ENCODE data around the gene UTP15. TPM values are rescaled to one million over a fixed set of nuclear protein-coding genes. Genes with fewer than 3 reads are reported as not detected.

The UTP15 gene
- total RNA-seq, 4 donors from 2014 or later: 8.3 to 26.9 (median 15.4) TPM

DNA sequence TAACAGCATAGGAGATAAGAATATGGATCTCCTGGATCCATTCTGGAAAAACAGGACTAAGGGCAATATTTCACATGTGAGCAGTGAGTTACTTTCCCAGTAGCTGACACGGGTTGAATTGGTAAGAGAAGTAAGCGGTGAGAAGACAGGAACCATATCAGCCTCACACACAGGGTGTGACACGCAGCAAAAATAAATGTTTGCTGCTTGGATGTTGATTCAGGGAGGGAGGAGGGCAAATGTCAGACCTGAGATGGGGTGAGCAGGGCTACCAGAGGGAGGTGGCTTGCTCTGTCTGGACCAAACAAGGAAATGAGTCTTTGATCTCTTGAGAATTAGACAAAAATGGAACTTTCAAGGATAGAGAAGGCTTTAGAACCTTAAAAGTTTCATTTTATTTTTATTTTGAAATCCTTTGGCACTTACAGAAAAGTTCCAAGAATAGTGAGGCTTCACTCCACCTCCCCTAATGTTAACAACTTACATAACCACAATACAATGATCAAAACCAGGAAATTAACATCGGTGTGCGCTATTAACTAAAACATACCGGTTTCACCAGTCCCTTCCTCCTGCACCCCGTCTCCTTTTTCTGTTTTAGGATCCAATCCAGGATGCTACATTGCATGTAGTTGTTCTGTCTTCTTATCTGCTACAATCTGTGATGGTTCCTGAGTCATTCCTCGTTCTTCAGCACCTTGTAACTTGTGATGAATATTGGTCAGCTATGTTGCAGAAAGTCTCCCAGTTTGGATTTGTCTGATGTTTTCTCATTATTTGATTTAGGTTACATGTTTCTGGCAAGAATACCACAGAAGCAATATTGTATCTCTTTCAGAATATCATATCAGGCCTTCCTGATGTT, 39.9 kb downstream of the UTP15 start:
- Histone ChIP-seq H3K36me3 (no peaks in the 10 kb centered on the region), H3K4me1 (no peaks in the 10 kb centered on the region), H3K4me3 (no peak overlapping the region), H3K27ac (no peak overlapping the region), H3K27me3 (no peaks in the 10 kb centered on the region), H3K9me3 (no peaks in the 10 kb centered on the region)
- intact Hi-C loops (cut with DNase I; ENCODE audit: low total_unique reads) (no loop called here), in situ Hi-C loops (cut with MboI; ENCODE audit: low sequenced_read_pairs in 4 of 4) (no loop called here)
- ATAC-seq (no peak), DNase-seq (no peak)
- no peak for TF ChIP-seq POLR2A (IDR thresholded peaks at IDR 0.05)
- TF ChIP-seq, protein P1, sequence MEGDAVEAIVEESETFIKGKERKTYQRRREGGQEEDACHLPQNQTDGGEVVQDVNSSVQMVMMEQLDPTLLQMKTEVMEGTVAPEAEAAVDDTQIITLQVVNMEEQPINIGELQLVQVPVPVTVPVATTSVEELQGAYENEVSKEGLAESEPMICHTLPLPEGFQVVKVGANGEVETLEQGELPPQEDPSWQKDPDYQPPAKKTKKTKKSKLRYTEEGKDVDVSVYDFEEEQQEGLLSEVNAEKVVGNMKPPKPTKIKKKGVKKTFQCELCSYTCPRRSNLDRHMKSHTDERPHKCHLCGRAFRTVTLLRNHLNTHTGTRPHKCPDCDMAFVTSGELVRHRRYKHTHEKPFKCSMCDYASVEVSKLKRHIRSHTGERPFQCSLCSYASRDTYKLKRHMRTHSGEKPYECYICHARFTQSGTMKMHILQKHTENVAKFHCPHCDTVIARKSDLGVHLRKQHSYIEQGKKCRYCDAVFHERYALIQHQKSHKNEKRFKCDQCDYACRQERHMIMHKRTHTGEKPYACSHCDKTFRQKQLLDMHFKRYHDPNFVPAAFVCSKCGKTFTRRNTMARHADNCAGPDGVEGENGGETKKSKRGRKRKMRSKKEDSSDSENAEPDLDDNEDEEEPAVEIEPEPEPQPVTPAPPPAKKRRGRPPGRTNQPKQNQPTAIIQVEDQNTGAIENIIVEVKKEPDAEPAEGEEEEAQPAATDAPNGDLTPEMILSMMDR (IDR thresholded peaks at IDR 0.05 in 4 of 5, conservative IDR thresholded peaks at IDR 0.05 in 1 of 5): no peak

DNA sequence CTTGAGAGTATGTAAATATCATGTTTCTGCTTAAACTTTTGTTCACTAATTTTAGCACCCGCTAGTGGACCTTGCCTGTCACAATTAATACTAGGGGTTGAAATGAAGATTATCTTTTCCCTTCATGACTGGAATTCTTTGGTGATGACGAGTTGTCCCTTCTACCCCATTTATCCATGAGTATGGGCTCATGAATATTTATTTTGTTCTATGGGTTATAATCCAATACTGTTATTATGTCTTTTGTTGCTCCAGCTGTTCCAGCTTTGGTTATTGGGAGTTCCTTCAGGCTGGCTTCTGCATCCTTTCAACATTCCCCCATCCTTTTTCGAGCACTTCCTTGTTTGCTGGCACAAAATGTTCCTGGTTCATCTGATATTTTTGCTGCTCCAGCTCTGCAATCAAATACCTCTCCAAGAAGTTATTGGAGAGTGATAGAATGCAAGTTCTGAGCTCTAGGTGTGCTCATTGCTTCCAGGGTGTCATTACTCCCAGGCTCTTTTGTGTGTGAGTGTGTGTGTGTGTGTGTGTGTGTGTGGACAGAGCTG, 40.7 kb downstream of the UTP15 start:
- intact Hi-C loops (cut with DNase I; ENCODE audit: low total_unique reads): no loop called here

DNA sequence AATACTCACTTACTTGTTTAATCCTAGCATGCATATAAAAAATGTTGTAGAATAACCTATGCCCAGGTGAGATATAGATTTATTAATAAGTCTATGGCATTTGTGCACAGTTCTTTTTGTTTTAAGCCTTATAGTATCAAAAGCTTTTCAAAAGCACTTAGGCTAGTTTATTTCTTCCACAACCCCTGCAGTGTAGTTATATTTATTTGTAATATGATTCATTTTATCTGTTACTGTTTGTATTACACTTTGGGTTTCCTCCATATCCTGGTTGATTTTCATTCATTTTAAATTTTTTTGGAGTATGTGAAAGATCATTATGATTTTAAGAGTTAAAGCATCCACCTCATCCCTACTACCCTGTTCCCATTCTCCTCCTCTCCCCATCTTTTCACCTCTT, 41.7 kb downstream of the UTP15 start:
- TF ChIP-seq, protein P1 (IDR thresholded peaks at IDR 0.05 in 4 of 5, conservative IDR thresholded peaks at IDR 0.05 in 1 of 5): no peak
- no peak for TF ChIP-seq POLR2A (IDR thresholded peaks at IDR 0.05)
- intact Hi-C loops (cut with DNase I; ENCODE audit: low total_unique reads) (no loop called here), in situ Hi-C loops (cut with MboI; ENCODE audit: low sequenced_read_pairs in 4 of 4) (no loop called here)
- no peaks in the 10 kb centered on the region for H3K36me3 ChIP-seq
- H3K4me1 ChIP-seq: no peaks in the 10 kb centered on the region
- DNase-seq (no peak), ATAC-seq (no peak)
- H3K27ac ChIP-seq: no peak overlapping the region
- no peak overlapping the region for H3K4me3 ChIP-seq
- H3K9me3 ChIP-seq: no peaks in the 10 kb centered on the region
- no peaks in the 10 kb centered on the region for H3K27me3 ChIP-seq

More for the DNA sequence above, 40.7 kb downstream of the UTP15 start:
- no peaks in the 10 kb centered on the region for H3K4me1 ChIP-seq
- TF ChIP-seq POLR2A (IDR thresholded peaks at IDR 0.05): no peak
- TF ChIP-seq, protein P1 (IDR thresholded peaks at IDR 0.05 in 4 of 5, conservative IDR thresholded peaks at IDR 0.05 in 1 of 5): no peak
- in situ Hi-C loops (cut with MboI; ENCODE audit: low sequenced_read_pairs in 4 of 4): no loop called here
- DNase-seq: no peak
- H3K4me3 ChIP-seq: no peak overlapping the region
- no peak for ATAC-seq
- H3K36me3 ChIP-seq: no peaks in the 10 kb centered on the region
- no peaks in the 10 kb centered on the region for H3K9me3 ChIP-seq
- no peak overlapping the region for H3K27ac ChIP-seq
- no peaks in the 10 kb centered on the region for H3K27me3 ChIP-seq

DNA sequence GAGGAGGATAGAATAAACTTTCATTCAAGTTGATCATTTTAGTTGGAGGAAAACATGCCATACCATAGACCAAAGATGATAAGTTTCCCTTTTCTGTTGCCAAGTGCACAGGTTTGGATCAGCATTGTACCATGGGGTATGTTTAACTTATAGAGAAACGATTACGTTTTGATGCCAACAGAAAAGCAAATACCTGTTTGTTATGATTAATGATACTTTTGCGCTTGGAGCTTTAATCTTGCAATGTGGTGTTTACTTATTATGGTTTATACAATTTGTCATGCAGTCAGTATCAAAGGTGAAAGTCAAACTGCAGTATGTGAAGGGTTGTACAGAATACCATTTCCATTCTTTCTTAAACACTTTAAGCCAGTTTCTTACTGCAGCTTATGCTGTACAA, 47.3 kb downstream of the UTP15 start:
- intact Hi-C loops (cut with DNase I; ENCODE audit: low total_unique reads) (no loop called here), in situ Hi-C loops (cut with MboI; ENCODE audit: low sequenced_read_pairs in 4 of 4) (no loop called here)
- no peak overlapping the region for H3K27ac ChIP-seq
- no peaks in the 10 kb centered on the region for H3K4me1 ChIP-seq
- no peak overlapping the region for H3K4me3 ChIP-seq
- no peaks in the 10 kb centered on the region for H3K27me3 ChIP-seq
- DNase-seq (no peak), ATAC-seq (no peak)
- no peaks in the 10 kb centered on the region for H3K36me3 ChIP-seq
- no peaks in the 10 kb centered on the region for H3K9me3 ChIP-seq
- TF ChIP-seq, protein P1 (IDR thresholded peaks at IDR 0.05 in 4 of 5, conservative IDR thresholded peaks at IDR 0.05 in 1 of 5): no peak
- TF ChIP-seq POLR2A (IDR thresholded peaks at IDR 0.05): no peak

All from gastrocnemius medialis (tissue), 4 donors.